Karpas-422 (cell line): ENCODE measurements around the gene CTRB1. TPM values are rescaled to one million over a fixed set of nuclear protein-coding genes. Genes with fewer than 3 reads are reported as not detected.

Source experiments
- DNase-seq: peaks from one replicate; pipeline ENCODE4 v3.0.0-alpha.2; 2015
- H2AFZ ChIP-seq: fragments of 200-600 bp; sonication (generic); 2 replicates; pipeline ENCODE4 v1.6.1; 2014; ENCODE audit warnings: antibody characterized with exemption, low read length, mixed read lengths
- H3K27ac ChIP-seq: fragments of 200-600 bp; sonication (generic); 2 replicates; pipeline ENCODE4 v1.5.1; 2014; ENCODE audit warnings: mild to moderate bottlenecking, low read length, moderate library complexity
- H3K27me3 ChIP-seq: fragments of 200-600 bp; sonication (generic); 2 replicates; pipeline ENCODE4 v1.6.1; 2014; ENCODE audit warnings: low read length, mixed read lengths
- H3K36me3 ChIP-seq: fragments of 200-600 bp; sonication (generic); 2 replicates; pipeline ENCODE4 v1.6.1; 2014; ENCODE audit warnings: low read length, mixed read lengths; ENCODE audit not compliant: insufficient read depth
- H3K4me1 ChIP-seq: fragments of 200-600 bp; sonication (generic); 2 replicates; pipeline ENCODE4 v1.6.1; 2014; ENCODE audit warnings: mild to moderate bottlenecking, low read length, mixed read lengths
- H3K4me2 ChIP-seq: fragments of 200-600 bp; sonication (generic); 2 replicates; pipeline ENCODE4 v1.6.1; 2014; ENCODE audit warnings: low read length, low read depth, mild to moderate bottlenecking; ENCODE audit not compliant: poor library complexity, severe bottlenecking
- H3K4me3 ChIP-seq: fragments of 200-600 bp; sonication (generic); 2 replicates; pipeline ENCODE4 v1.5.1; 2014; ENCODE audit warnings: mild to moderate bottlenecking, antibody characterized with exemption, low read length, mixed read lengths
- H3K79me2 ChIP-seq: fragments of 200-600 bp; sonication (generic); 2 replicates; pipeline ENCODE4 v1.6.1; 2014; ENCODE audit warnings: mild to moderate bottlenecking, low read length, mixed read lengths
- H3K9ac ChIP-seq: fragments of 200-600 bp; sonication (generic); 2 replicates; pipeline ENCODE4 v1.6.0; 2014; ENCODE audit warnings: low read length
- H3K9me2 ChIP-seq: fragments of 200-600 bp; sonication (generic), shearing (Covaris generic); replicated peaks from 2 replicates; pipeline ENCODE4 v1.6.0; 2014; ENCODE audit warnings: mild to moderate bottlenecking, low read length, moderate library complexity; ENCODE audit not compliant: insufficient read depth
- H3K9me3 ChIP-seq: fragments of 300-700, 200-600 bp; sonication (generic); 2 replicates; pipeline ENCODE4 v1.6.1; 2014; ENCODE audit warnings: low read length, mixed read lengths
- H4K20me1 ChIP-seq: fragments of 200-600 bp; sonication (generic); 2 replicates; pipeline ENCODE4 v1.6.1; 2014; ENCODE audit warnings: mild to moderate bottlenecking, antibody characterized with exemption, low read length, low read depth; ENCODE audit not compliant: insufficient read depth
- total RNA-seq: library from RNA; depleted of rRNA; stranded (reverse); fragments of >200 nt; shearing (Covaris generic); gene quantifications from 2 replicates; pipeline ENCODE4 v1.2.3, GENCODE V29; 2014; ENCODE audit warnings: low replicate concordance

Gene CTRB1
- total RNA-seq, 1 experiment from 2014 or later: not detected

DNA sequence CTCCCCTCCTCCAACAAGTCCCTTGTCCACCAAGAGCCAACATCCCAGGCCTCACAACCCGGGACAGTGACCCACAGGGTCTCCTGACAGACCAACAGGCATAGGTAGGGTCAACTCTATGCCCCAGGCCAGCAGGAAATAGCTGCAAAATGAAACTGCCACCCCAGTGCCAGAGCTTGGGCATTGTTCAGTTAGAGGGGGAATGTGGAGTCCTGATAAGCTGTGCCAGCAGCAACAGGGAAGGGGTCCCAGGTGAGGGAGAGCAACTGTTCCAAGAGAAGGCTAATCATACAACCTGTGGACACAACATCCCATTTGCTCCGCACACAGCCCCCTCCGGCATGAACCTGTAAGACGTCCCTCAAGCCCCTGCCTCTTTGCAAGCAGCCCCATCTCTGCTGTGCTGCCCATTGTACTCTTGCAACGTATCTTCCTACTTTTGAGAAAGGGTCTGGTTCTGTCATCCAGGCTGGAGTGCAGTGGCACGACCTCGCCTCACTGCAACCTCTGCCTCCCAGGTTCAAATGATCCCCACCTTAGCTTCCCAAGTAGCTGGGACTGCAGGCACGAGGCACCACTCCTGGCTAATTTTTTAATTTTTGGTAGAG, 29.0 kb upstream of the CTRB1 start:
- Histone ChIP-seq H3K79me2 (no peaks in the 10 kb centered on the region), H3K9me3 (no peaks in the 10 kb centered on the region), H3K9ac (no peak overlapping the region), H3K4me3 (no peak overlapping the region), H3K27ac (no peak overlapping the region), H3K4me2 (no peak overlapping the region), H4K20me1 (no peaks in the 10 kb centered on the region), H3K9me2 (no peaks in the 10 kb centered on the region), H3K36me3 (no peaks in the 10 kb centered on the region), H3K27me3 (no peaks in the 10 kb centered on the region), H2AFZ (no peak overlapping the region), H3K4me1 (no peaks in the 10 kb centered on the region)
- no peak for DNase-seq

DNA sequence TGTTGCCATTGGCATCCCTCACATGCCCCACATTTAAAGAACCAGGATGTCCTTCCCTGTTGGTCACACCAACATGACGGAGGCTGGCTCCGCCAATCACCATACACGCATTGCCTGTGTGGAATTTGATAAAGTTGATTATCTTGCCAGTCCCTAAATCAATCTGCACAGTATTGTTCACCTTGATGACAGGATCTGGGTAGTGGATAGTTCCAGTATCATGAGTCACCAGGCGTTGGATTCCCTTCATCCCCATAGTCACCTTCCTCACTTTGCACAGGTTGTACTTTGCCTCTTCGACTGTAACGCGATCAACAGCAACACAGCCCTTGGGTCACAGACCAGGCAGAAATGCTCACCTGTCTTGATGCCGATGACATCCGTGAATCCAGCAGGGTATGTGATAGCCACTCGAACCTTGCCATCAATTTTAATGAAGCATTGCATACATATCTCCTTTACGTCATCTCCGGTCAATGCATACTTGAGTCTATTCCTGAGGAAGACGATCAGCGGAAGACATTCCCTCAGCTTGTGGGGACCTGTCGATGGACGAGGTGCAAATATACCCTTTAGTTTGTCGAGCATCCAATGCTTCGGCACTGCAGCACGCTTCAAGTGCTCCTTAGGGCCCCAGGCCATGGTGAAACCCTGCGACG, 26.1 kb upstream of the CTRB1 start:
- peaks cover 6% of the 10 kb centered on the region; the same call in 1 of the 2 replicates for H3K4me1 ChIP-seq
- no peak overlapping the region for H3K4me2 ChIP-seq
- H3K4me3 ChIP-seq: no peak overlapping the region
- H3K9me3 ChIP-seq: no peaks in the 10 kb centered on the region
- H3K27me3 ChIP-seq: no peaks in the 10 kb centered on the region
- DNase-seq: no peak
- H3K79me2 ChIP-seq: no peaks in the 10 kb centered on the region
- H3K9ac ChIP-seq: no peak overlapping the region
- no peaks in the 10 kb centered on the region for H3K36me3 ChIP-seq
- no peaks in the 10 kb centered on the region for H4K20me1 ChIP-seq
- no peak overlapping the region for H3K27ac ChIP-seq
- no peak overlapping the region for H2AFZ ChIP-seq
- H3K9me2 ChIP-seq: no peaks in the 10 kb centered on the region

DNA sequence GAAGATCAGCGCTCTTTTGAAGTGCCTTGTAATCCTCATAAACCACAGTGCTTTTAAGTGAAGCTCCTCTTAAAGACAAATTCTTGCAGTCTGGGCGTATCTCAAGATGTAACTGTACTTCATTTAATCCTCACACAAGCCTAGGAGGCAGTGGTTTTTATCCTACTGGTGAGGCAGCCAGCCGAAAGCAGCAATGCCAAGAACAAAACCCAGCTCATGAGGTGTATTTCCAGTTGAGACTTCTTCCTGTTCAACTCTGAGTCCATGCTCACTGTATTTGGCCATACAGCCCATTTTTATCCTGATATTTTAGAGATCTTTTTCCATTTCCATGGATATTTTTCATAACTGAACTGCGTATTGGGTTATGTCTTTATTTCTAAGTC, 25.5 kb upstream of the CTRB1 start:
- no peak for DNase-seq
- H3K27me3 ChIP-seq: no peaks in the 10 kb centered on the region
- no peaks in the 10 kb centered on the region for H3K36me3 ChIP-seq
- H3K4me2 ChIP-seq: no peak overlapping the region
- no peak overlapping the region for H2AFZ ChIP-seq
- no peaks in the 10 kb centered on the region for H4K20me1 ChIP-seq
- H3K79me2 ChIP-seq: no peaks in the 10 kb centered on the region
- H3K4me1 ChIP-seq: peaks cover 6% of the 10 kb centered on the region; the same call in 1 of the 2 replicates
- H3K9me3 ChIP-seq: no peaks in the 10 kb centered on the region
- H3K9me2 ChIP-seq: no peaks in the 10 kb centered on the region
- no peak overlapping the region for H3K4me3 ChIP-seq
- no peak overlapping the region for H3K27ac ChIP-seq
- H3K9ac ChIP-seq: no peak overlapping the region

DNA sequence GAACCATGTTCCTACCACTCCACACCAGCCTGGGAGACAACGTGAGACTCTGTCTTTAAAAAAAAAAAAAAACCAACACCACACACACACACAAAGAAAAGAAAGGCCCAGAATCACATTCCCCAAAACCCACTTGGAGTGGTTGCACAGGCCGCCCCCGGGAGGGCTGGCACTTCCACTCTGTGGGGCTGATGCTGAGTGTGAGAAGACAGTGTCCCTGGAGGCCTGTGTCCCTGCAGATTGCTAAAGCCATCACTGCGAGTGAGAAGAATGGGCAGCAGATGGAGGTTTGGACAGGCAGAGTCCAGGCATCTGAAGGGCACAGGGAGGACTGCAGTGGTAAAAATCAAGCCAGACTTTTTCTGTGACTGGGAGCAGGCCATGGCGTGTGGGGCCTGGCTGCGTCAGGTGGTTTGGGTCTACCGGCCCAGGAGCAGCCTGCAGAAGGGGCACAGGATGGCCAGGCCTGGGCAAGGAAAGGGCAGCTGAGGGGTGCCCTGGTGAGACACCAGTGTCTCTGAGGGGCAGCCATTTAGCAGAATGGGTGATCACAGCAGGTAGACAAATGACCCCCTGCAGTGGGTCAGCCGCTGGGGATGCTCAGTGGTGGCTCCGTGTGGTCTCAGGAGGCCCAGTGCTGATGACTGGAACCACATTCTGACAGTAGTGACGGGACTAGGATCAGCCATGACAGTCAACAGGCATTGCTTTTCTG, 24.9 kb upstream of the CTRB1 start:
- no peaks in the 10 kb centered on the region for H3K79me2 ChIP-seq
- no peak overlapping the region for H3K9ac ChIP-seq
- H3K27ac ChIP-seq: no peak overlapping the region

DNA sequence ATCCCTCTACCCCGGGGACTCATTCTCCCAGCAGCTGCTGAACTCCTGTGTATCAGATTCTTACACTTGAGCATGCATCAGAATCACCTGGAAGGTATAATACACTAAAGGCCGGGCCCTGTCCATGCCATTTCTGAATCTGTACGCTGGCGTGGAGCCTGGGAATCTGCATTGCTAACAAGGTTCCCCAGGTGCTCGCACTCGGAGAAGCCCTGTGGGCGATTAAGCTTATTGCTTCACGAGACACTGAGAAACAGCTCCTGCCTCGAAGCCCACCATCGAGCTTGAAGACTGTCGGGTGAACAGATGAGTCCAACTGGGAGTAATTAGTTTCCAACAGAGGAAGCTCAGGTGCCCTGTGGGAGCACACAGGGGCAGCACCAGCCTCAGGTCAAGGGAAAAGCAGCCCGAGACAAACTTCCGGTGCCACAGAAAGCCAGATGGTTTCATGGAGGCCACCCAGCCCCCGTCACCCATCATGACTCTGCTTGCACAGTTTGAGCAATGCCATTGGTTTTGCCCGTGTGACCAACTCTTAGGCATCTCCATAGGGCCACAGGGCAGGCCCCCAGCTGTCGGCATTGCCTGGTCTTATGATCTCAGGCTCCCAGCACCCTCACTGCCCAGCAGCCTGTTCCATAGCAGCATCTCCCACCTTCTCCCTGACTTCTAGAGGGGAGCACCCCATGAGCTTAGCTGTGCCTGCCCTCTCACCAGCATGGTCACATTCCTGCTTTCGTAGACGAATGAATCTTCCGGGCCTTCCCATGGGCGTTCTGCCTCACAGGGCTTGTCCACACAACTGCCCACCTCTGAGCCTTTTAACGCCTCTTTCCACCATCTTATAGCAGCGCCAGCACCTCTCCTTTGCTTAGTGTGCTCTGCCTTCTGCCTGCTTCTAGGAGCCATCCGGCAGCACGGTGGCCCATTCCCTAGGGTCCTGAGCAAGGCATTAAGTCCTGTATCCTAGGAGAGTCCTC, 22.7 kb upstream of the CTRB1 start:
- Histone ChIP-seq H3K9me2 (no peaks in the 10 kb centered on the region), H3K36me3 (no peaks in the 10 kb centered on the region), H3K79me2 (no peaks in the 10 kb centered on the region), H3K27ac (no peak overlapping the region), H2AFZ (no peak overlapping the region), H3K9ac (no peak overlapping the region), H3K4me3 (no peak overlapping the region), H4K20me1 (no peaks in the 10 kb centered on the region), H3K27me3 (no peaks in the 10 kb centered on the region), H3K9me3 (no peaks in the 10 kb centered on the region), H3K4me2 (no peak overlapping the region), H3K4me1 (peaks cover 8% of the 10 kb centered on the region)
- no peak for DNase-seq

More for the DNA sequence above, 24.9 kb upstream of the CTRB1 start:
- no peak overlapping the region for H3K4me3 ChIP-seq
- DNase-seq: no peak
- H3K4me1 ChIP-seq: peaks cover 6% of the 10 kb centered on the region; the same call in 1 of the 2 replicates
- no peak overlapping the region for H3K4me2 ChIP-seq
- no peaks in the 10 kb centered on the region for H3K9me3 ChIP-seq
- no peak overlapping the region for H2AFZ ChIP-seq
- H4K20me1 ChIP-seq: no peaks in the 10 kb centered on the region
- no peaks in the 10 kb centered on the region for H3K9me2 ChIP-seq
- no peaks in the 10 kb centered on the region for H3K27me3 ChIP-seq
- no peaks in the 10 kb centered on the region for H3K36me3 ChIP-seq

DNA sequence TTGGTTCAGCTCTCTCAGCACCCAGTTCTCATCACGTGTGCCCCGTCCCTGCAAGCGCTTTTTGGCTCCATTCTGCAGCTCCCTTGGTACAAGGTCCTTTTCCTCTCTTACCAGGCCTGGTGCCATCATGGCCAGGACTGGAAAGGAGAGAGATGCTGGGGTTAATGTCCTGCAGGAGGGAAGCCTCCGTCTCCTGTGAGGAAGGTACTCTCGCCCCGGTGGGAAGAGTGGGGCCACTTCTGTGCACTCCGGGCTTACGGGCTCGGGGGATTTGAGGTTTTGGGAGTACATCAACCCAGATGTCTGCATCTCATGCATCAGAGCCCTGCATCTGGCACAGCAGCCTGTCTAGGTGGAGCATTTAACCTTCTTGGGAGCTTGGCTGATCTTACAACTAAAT, 22.0 kb upstream of the CTRB1 start:
- Histone ChIP-seq H3K36me3 (no peaks in the 10 kb centered on the region), H3K9ac (no peak overlapping the region), H3K4me1 (peaks cover 11% of the 10 kb centered on the region), H4K20me1 (no peaks in the 10 kb centered on the region), H3K9me3 (no peaks in the 10 kb centered on the region), H3K9me2 (no peaks in the 10 kb centered on the region), H3K79me2 (no peaks in the 10 kb centered on the region), H3K27me3 (no peaks in the 10 kb centered on the region), H3K4me3 (no peak overlapping the region), H3K27ac (no peak overlapping the region), H3K4me2 (no peak overlapping the region), H2AFZ (no peak overlapping the region)
- DNase-seq: no peak

DNA sequence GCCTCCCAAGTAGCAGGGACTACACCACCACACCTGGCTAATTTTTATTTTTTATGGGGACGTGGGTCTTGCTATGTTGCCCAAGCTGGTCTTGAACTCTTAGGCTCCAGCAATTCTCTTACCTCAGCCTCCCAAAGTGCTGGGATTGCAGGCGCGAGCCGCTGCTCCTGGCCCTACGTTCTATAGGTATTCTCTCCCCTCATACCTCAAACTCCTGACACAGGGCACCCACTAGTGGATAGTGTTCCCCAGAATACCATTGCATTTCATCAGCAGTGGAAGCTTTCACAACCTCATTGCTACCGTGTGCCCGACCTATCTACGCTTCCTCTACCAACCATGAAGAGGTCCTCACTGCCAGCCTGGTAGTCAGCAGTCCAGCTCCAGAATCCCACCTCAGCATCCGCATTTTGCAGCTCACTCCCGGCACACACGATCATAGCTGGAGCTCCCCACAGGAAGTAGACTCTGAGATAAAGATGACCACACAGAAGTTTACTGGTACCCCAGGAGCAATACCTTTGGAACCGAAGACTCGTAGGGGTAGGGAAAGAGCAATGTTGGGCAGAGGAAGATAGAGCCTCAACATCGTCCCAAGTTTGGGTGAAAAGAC, 21.2 kb upstream of the CTRB1 start:
- H3K36me3 ChIP-seq: no peaks in the 10 kb centered on the region
- no peak for DNase-seq
- H3K27me3 ChIP-seq: no peaks in the 10 kb centered on the region
- no peaks in the 10 kb centered on the region for H3K9me2 ChIP-seq
- H3K9ac ChIP-seq: no peak overlapping the region
- H4K20me1 ChIP-seq: no peaks in the 10 kb centered on the region
- no peak overlapping the region for H3K27ac ChIP-seq
- H3K79me2 ChIP-seq: no peaks in the 10 kb centered on the region
- no peaks in the 10 kb centered on the region for H3K9me3 ChIP-seq
- H3K4me2 ChIP-seq: no peak overlapping the region
- H2AFZ ChIP-seq: no peak overlapping the region
- H3K4me3 ChIP-seq: no peak overlapping the region
- H3K4me1 ChIP-seq: peaks cover 11% of the 10 kb centered on the region
